Bronchial epithelial cell (primary cell): ENCODE measurements around the gene UBAP1. TPM values are rescaled to one million over a fixed set of nuclear protein-coding genes. Genes with fewer than 3 reads are reported as not detected.

ENCODE experiments used
- DNase-seq: peaks from one replicate; pipeline ENCODE4 v3.0.0-alpha.2; 2010; ENCODE audit warnings: low read depth
- FAIRE-seq: peaks from 2 replicates; lab custom pipeline; 2011; peaks lifted over from hg19 to GRCh38; lab: Jason Lieb, UNC
- H3K27me3 ChIP-seq: 2 replicates; pipeline ENCODE4 v1.5.1; 2011; ENCODE audit warnings: low read length; ENCODE audit not compliant: control insufficient read depth, insufficient read depth
- H3K36me3 ChIP-seq: 2 replicates; pipeline ENCODE4 v1.5.1; 2011; ENCODE audit warnings: low read length; ENCODE audit not compliant: control insufficient read depth, insufficient read depth
- H3K4me3 ChIP-seq: 2 replicates; pipeline ENCODE4 v1.5.1; 2011; ENCODE audit warnings: mild to moderate bottlenecking, low read depth, low read length, control low read depth
- CTCF ChIP-seq: IDR thresholded peaks from 2 replicates; pipeline ENCODE4 v1.5.1; 2011; ENCODE audit warnings: mild to moderate bottlenecking, moderate library complexity, low read length, control low read depth, inconsistent platforms; ENCODE audit not compliant: insufficient read depth, severe bottlenecking
- total RNA-seq: library from RNA; depleted of rRNA; stranded (reverse); fragments of >200 nt; gene quantifications from 2 replicates; pipeline ENCODE4 v1.2.1, GENCODE V29; 2014

UBAP1 gene
- total RNA-seq, 1 donor from 2014 or later, result 37.6 TPM

GRCh38 chr9:34140853-34141252 is 38.0 kb upstream of the UBAP1 start:
- DNase-seq (no peak), FAIRE-seq (no peak)
- Histone ChIP-seq H3K4me3 (no peak overlapping the region), H3K27me3 (no peaks in the 10 kb centered on the region), H3K36me3 (no peaks in the 10 kb centered on the region)
- no peak for TF ChIP-seq CTCF

- Histone ChIP-seq H3K36me3 (no peaks in the 10 kb centered on the region), H3K4me3 (no peak overlapping the region), H3K27me3 (no peaks in the 10 kb centered on the region)
- FAIRE-seq, result no peak
- no peak for TF ChIP-seq CTCF
- DNase-seq, result no peak
Observed at GRCh38 chr9:34143116-34143515, 35.7 kb upstream of the UBAP1 start.

GRCh38 chr9:34145165-34145564 is 33.7 kb upstream of the UBAP1 start:
- no peak for FAIRE-seq

GRCh38 chr9:34151398-34151797 is 27.4 kb upstream of the UBAP1 start:
- H3K4me3 ChIP-seq, result no peak overlapping the region
- no peak for TF ChIP-seq CTCF
- DNase-seq (no peak), FAIRE-seq (no peak)
- no peaks in the 10 kb centered on the region for H3K36me3 ChIP-seq
- H3K27me3 ChIP-seq, result no peaks in the 10 kb centered on the region

More at GRCh38 chr9:34145165-34145564, 33.7 kb upstream of the UBAP1 start:
- Histone ChIP-seq H3K27me3 (no peaks in the 10 kb centered on the region), H3K4me3 (no peak overlapping the region), H3K36me3 (no peaks in the 10 kb centered on the region)
- DNase-seq, result no peak
- no peak for TF ChIP-seq CTCF

- FAIRE-seq, result no peak
- no peak for DNase-seq
- Histone ChIP-seq H3K4me3 (no peak overlapping the region), H3K27me3 (no peaks in the 10 kb centered on the region), H3K36me3 (no peaks in the 10 kb centered on the region)
- TF ChIP-seq CTCF, result no peak
Observed at GRCh38 chr9:34154057-34154456, 24.8 kb upstream of the UBAP1 start.

- H3K4me3 ChIP-seq, result no peak overlapping the region
- H3K36me3 ChIP-seq, result no peaks in the 10 kb centered on the region
- no peak for DNase-seq
- no peaks in the 10 kb centered on the region for H3K27me3 ChIP-seq
- no peak for TF ChIP-seq CTCF
- no peak for FAIRE-seq
Observed at GRCh38 chr9:34157318-34157717, 21.5 kb upstream of the UBAP1 start.
